Measurements from ENCODE around the gene OFD1.

OFD1 gene

GRCh38 chrX:13761606-13762414, 27.3 kb downstream of the OFD1 start:
- H3K9ac ChIP-seq, result peak overlapping the region; percentile 12; the same call in 1 of the 2 replicates
- H3K4me1 ChIP-seq, result peaks cover 95% of the 10 kb centered on the region

GRCh38 chrX:13763489-13763888, 28.9 kb downstream of the OFD1 start:
- no peak for TF ChIP-seq Cebpa-rat (IDR thresholded peaks at IDR 0.05)
- peak overlapping the region; percentile 76 for H3K4me2 ChIP-seq

More at GRCh38 chrX:13761606-13762414, 27.3 kb downstream of the OFD1 start:
- Histone ChIP-seq H3K4me2 (peak overlapping the region; percentile 76), H4K20me1 (no peaks in the 10 kb centered on the region), H3K27me3 (peaks cover 42% of the 10 kb centered on the region), H3K4me3 (no peak overlapping the region), H3K27ac (peak overlapping the region; percentile 83), H3K36me3 (peaks cover 58% of the 10 kb centered on the region), H3K9me3 (no peaks in the 10 kb centered on the region)
- no peak for TF ChIP-seq Cebpa-rat (IDR thresholded peaks at IDR 0.05)

GRCh38 chrX:13764281-13764680, 29.7 kb downstream of the OFD1 start:
- Histone ChIP-seq H3K4me3 (peak overlapping the region; percentile 1; the same call in 1 of the 2 replicates), H3K36me3 (peaks cover 66% of the 10 kb centered on the region), H3K27me3 (peaks cover 48% of the 10 kb centered on the region), H4K20me1 (no peaks in the 10 kb centered on the region), H3K4me2 (peak overlapping the region; percentile 76), H3K4me1 (peaks cover 70% of the 10 kb centered on the region), H3K9ac (peak overlapping the region; percentile 74), H3K9me3 (no peaks in the 10 kb centered on the region), H3K27ac (peak overlapping the region; percentile 83)
- no peak for TF ChIP-seq Cebpa-rat (IDR thresholded peaks at IDR 0.05)

More at GRCh38 chrX:13763489-13763888, 28.9 kb downstream of the OFD1 start:
- Histone ChIP-seq H3K36me3 (peaks cover 60% of the 10 kb centered on the region), H3K27ac (peak overlapping the region; percentile 83), H3K9me3 (no peaks in the 10 kb centered on the region), H4K20me1 (no peaks in the 10 kb centered on the region), H3K4me3 (peak overlapping the region; percentile 1; the same call in 1 of the 2 replicates), H3K9ac (peak overlapping the region; percentile 74), H3K4me1 (peaks cover 78% of the 10 kb centered on the region), H3K27me3 (peaks cover 48% of the 10 kb centered on the region)

GRCh38 chrX:13764765-13765164, 30.2 kb downstream of the OFD1 start:
- TF ChIP-seq Cebpa-rat (IDR thresholded peaks at IDR 0.05), result no peak
- Histone ChIP-seq H3K27me3 (peaks cover 48% of the 10 kb centered on the region), H3K4me1 (peaks cover 65% of the 10 kb centered on the region), H3K9ac (peak overlapping the region; percentile 74; the same call in 1 of the 2 replicates), H3K27ac (peak overlapping the region; percentile 83), H3K36me3 (peaks cover 66% of the 10 kb centered on the region), H3K4me2 (peak overlapping the region; percentile 76), H4K20me1 (no peaks in the 10 kb centered on the region), H3K4me3 (peak overlapping the region; percentile 1; the same call in 1 of the 2 replicates), H3K9me3 (no peaks in the 10 kb centered on the region)

GRCh38 chrX:13768939-13769338, 34.4 kb downstream of the OFD1 start:
- H3K4me3 ChIP-seq, result no peak overlapping the region
- no peaks in the 10 kb centered on the region for H4K20me1 ChIP-seq
- no peak overlapping the region for H3K27ac ChIP-seq
- no peaks in the 10 kb centered on the region for H3K9me3 ChIP-seq
- peaks cover 23% of the 10 kb centered on the region for H3K4me1 ChIP-seq
- no peak overlapping the region for H3K4me2 ChIP-seq
- H3K27me3 ChIP-seq, result peaks cover 39% of the 10 kb centered on the region
- H3K36me3 ChIP-seq, result peaks cover 61% of the 10 kb centered on the region
- no peak for TF ChIP-seq Cebpa-rat (IDR thresholded peaks at IDR 0.05)
- no peak overlapping the region for H3K9ac ChIP-seq

GRCh38 chrX:13770013-13770535, 35.5 kb downstream of the OFD1 start:
- H3K9ac ChIP-seq, result no peak overlapping the region
- H3K27me3 ChIP-seq, result peaks cover 31% of the 10 kb centered on the region
- no peak overlapping the region for H3K4me3 ChIP-seq
- no peaks in the 10 kb centered on the region for H3K9me3 ChIP-seq
- no peak for TF ChIP-seq Cebpa-rat (IDR thresholded peaks at IDR 0.05)
- no peaks in the 10 kb centered on the region for H4K20me1 ChIP-seq
- H3K27ac ChIP-seq, result no peak overlapping the region
- H3K36me3 ChIP-seq, result peaks cover 71% of the 10 kb centered on the region
- peaks cover 12% of the 10 kb centered on the region for H3K4me1 ChIP-seq
- H3K4me2 ChIP-seq, result no peak overlapping the region

GRCh38 chrX:13774696-13775095, 40.1 kb downstream of the OFD1 start:
- Histone ChIP-seq H3K4me2 (no peak overlapping the region), H3K9me3 (no peaks in the 10 kb centered on the region), H3K27ac (no peak overlapping the region), H4K20me1 (peaks cover 14% of the 10 kb centered on the region; the same call in 1 of the 2 replicates), H3K27me3 (peaks cover 33% of the 10 kb centered on the region), H3K4me1 (no peaks in the 10 kb centered on the region), H3K36me3 (peaks cover 45% of the 10 kb centered on the region), H3K9ac (no peak overlapping the region), H3K4me3 (no peak overlapping the region)
- TF ChIP-seq Cebpa-rat (IDR thresholded peaks at IDR 0.05), result no peak

- no peak overlapping the region for H3K4me2 ChIP-seq
- TF ChIP-seq Cebpa-rat (IDR thresholded peaks at IDR 0.05), result no peak
- peaks cover 19% of the 10 kb centered on the region; the same call in 1 of the 2 replicates for H4K20me1 ChIP-seq
- peaks cover 35% of the 10 kb centered on the region for H3K36me3 ChIP-seq
- no peak overlapping the region for H3K27ac ChIP-seq
- H3K27me3 ChIP-seq, result peaks cover 44% of the 10 kb centered on the region
- no peak overlapping the region for H3K9ac ChIP-seq
- H3K4me1 ChIP-seq, result no peaks in the 10 kb centered on the region
- H3K9me3 ChIP-seq, result no peaks in the 10 kb centered on the region
- no peak overlapping the region for H3K4me3 ChIP-seq
These were observed 41.3 kb downstream of the OFD1 start for GRCh38 chrX:13775837-13776236.

- Histone ChIP-seq H4K20me1 (peaks cover 19% of the 10 kb centered on the region; the same call in 1 of the 2 replicates), H3K4me1 (no peaks in the 10 kb centered on the region), H3K4me3 (no peak overlapping the region), H3K4me2 (no peak overlapping the region), H3K27ac (no peak overlapping the region), H3K36me3 (peaks cover 35% of the 10 kb centered on the region), H3K27me3 (peaks cover 50% of the 10 kb centered on the region), H3K9me3 (no peaks in the 10 kb centered on the region), H3K9ac (no peak overlapping the region)
- TF ChIP-seq Cebpa-rat (IDR thresholded peaks at IDR 0.05), result no peak
These were observed 41.8 kb downstream of the OFD1 start for GRCh38 chrX:13776387-13776786.

- H3K9me3 ChIP-seq, result no peaks in the 10 kb centered on the region
- H3K27me3 ChIP-seq, result peaks cover 71% of the 10 kb centered on the region
- no peak overlapping the region for H3K9ac ChIP-seq
- H4K20me1 ChIP-seq, result peaks cover 19% of the 10 kb centered on the region; the same call in 1 of the 2 replicates
- no peak overlapping the region for H3K4me2 ChIP-seq
- no peak for TF ChIP-seq Cebpa-rat (IDR thresholded peaks at IDR 0.05)
- peaks cover 27% of the 10 kb centered on the region for H3K36me3 ChIP-seq
- H3K4me3 ChIP-seq, result no peak overlapping the region
- H3K27ac ChIP-seq, result no peak overlapping the region
- no peaks in the 10 kb centered on the region for H3K4me1 ChIP-seq
These were observed 44.4 kb downstream of the OFD1 start for GRCh38 chrX:13778916-13779315.

All from BLaER1 (cell line).